Suprapubic skin (tissue), 4 donors: Measurements from ENCODE around the gene GSG1. TPM values are rescaled to one million over a fixed set of nuclear protein-coding genes. Genes with fewer than 3 reads are reported as not detected.

Experiments
- DNase-seq, 2 donors: peaks; one replicate each; pipeline ENCODE4 v3.0.0-alpha.2; 2019; ENCODE audit warnings: low spot score in 2 of 2
- H3K27ac ChIP-seq: fragments of 200-600 bp; sonication (generic); one replicate; pipeline ENCODE4 v1.5.1; 2019
- H3K27me3 ChIP-seq: fragments of 200-600 bp; sonication (generic); one replicate; pipeline ENCODE4 v1.5.1; 2019
- H3K36me3 ChIP-seq: fragments of 200-600 bp; sonication (generic); one replicate; pipeline ENCODE4 v1.5.1; 2019
- H3K4me1 ChIP-seq: fragments of 200-600 bp; sonication (generic); one replicate; pipeline ENCODE4 v1.5.1; 2019
- H3K4me3 ChIP-seq: fragments of 200-600 bp; sonication (generic); one replicate; pipeline ENCODE4 v1.5.1; 2019; ENCODE audit warnings: mild to moderate bottlenecking
- H3K9me3 ChIP-seq: fragments of 200-600 bp; sonication (generic); one replicate; pipeline ENCODE4 v1.5.1; 2019
- CTCF ChIP-seq, 2 donors: fragments of 200-600 bp in 1 of 2; fragments of 450-650 bp in 1 of 2; sonication (generic) in 1 of 2; IDR thresholded peaks; one replicate each; pipeline ENCODE4 v1.5.1; 2016 to 2019; ENCODE audit warnings: antibody characterized with exemption in 2 of 2, mild to moderate bottlenecking in 1 of 2, moderate library complexity in 1 of 2
- EP300 ChIP-seq: sonication (generic); formaldehyde crosslinking; IDR thresholded peaks from one replicate; pipeline ENCODE4 v1.6.1; 2017; ENCODE audit warnings: antibody characterized with exemption
- POLR2A ChIP-seq, 2 donors: fragments of 450-650 bp; IDR thresholded peaks; one replicate each; pipeline ENCODE4 v1.6.1; 2017; ENCODE audit warnings: antibody characterized with exemption in 2 of 2, mild to moderate bottlenecking in 2 of 2, moderate library complexity in 2 of 2
- POLR2AphosphoS5 ChIP-seq, 3 donors: sonication (generic); formaldehyde crosslinking; IDR thresholded peaks; one replicate each; pipeline ENCODE4 v1.6.1; 2017; ENCODE audit warnings: antibody characterized with exemption in 3 of 3
- WGBS: methylation state at CpG from one replicate; pipeline ENCODE4 v1.1.5; 2018; 5-methylcytosine and 5-hydroxymethylcytosine counted together
- total RNA-seq, 4 donors: library from RNA; depleted of rRNA; stranded (reverse); fragments of >200 nt; gene quantifications; one replicate each; pipeline ENCODE4 v1.1.0, GENCODE V29; 2016

The GSG1 gene
- total RNA-seq, 4 donors from 2014 or later = not detected

GRCh38 chr12:13075786-13076570 is 27.5 kb downstream of the GSG1 start:
- DNase-seq = no peak

GRCh38 chr12:13075118-13075480 is 28.4 kb downstream of the GSG1 start:
- Histone ChIP-seq H3K9me3 (no peaks in the 10 kb centered on the region), H3K27ac (no peak overlapping the region)
- TF ChIP-seq CTCF (IDR thresholded peaks at IDR 0.05) (no peak), POLR2AphosphoS5 (IDR thresholded peaks at IDR 0.05) (no peak), POLR2A (IDR thresholded peaks at IDR 0.05) (no peak), EP300 (no peak)

More at GRCh38 chr12:13075786-13076570, 27.5 kb downstream of the GSG1 start:
- 83% methylated on average over 10 of the region's 12 CpGs for WGBS
- Histone ChIP-seq H3K4me1 (no peaks in the 10 kb centered on the region), H3K9me3 (no peaks in the 10 kb centered on the region), H3K36me3 (peaks cover 28% of the 10 kb centered on the region), H3K27me3 (no peaks in the 10 kb centered on the region), H3K4me3 (no peak overlapping the region), H3K27ac (no peak overlapping the region)
- TF ChIP-seq CTCF (IDR thresholded peaks at IDR 0.05) (no peak), POLR2AphosphoS5 (IDR thresholded peaks at IDR 0.05) (no peak), POLR2A (IDR thresholded peaks at IDR 0.05) (no peak), EP300 (no peak)

DNA sequence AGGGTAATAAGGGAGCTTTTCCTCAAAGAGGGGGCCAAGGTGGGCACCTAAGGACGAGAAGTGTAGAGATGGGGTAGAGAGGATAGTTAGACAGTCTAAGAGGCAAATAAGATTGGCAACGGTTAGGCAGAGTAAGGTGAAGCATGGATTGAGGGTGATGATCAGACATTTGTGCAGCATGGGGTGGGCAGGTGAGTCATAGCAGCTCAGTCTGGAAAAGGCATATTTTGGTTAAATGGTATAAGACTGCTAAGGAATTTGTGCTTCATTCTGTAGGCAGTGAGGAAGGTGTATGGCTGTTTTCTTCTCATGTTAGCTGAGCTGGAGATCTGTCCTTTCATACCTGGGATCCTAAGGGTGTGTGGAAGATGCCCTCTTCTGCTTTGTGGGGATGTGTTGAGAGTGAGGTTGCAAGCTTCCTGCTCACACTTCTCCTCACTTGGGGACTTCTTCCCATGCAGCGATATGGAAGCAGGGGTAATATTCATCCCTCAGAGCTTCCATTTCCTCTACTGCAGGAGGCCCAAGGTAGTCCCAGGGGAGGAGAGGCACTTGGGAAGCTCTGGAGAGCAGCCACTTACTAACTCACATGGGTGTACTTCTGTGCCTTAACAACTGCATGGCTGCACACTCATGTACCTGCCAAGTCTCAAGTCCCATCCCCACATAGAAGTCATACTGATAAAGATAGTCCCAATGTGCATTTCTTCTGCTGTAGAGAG is 28.9 kb downstream of the GSG1 start:
- TF ChIP-seq POLR2A (IDR thresholded peaks at IDR 0.05) = no peak
- no peak for TF ChIP-seq CTCF (IDR thresholded peaks at IDR 0.05)
- WGBS = 91% methylated on average over 3 of the region's 3 CpGs
- no peaks in the 10 kb centered on the region for H3K27me3 ChIP-seq
- H3K27ac ChIP-seq = no peak overlapping the region
- no peak overlapping the region for H3K4me3 ChIP-seq
- no peak for DNase-seq
- no peaks in the 10 kb centered on the region for H3K4me1 ChIP-seq
- H3K9me3 ChIP-seq = no peaks in the 10 kb centered on the region
- peaks cover 24% of the 10 kb centered on the region for H3K36me3 ChIP-seq

More at GRCh38 chr12:13075118-13075480, 28.4 kb downstream of the GSG1 start:
- Histone ChIP-seq H3K4me3 (no peak overlapping the region), H3K4me1 (no peaks in the 10 kb centered on the region), H3K36me3 (peaks cover 26% of the 10 kb centered on the region), H3K27me3 (no peaks in the 10 kb centered on the region)
- no peak for DNase-seq

GRCh38 chr12:13073173-13073572 is 30.3 kb downstream of the GSG1 start:
- no peak for TF ChIP-seq EP300
- no peak for TF ChIP-seq CTCF (IDR thresholded peaks at IDR 0.05)
- TF ChIP-seq POLR2A (IDR thresholded peaks at IDR 0.05) = no peak
- no peak for TF ChIP-seq POLR2AphosphoS5 (IDR thresholded peaks at IDR 0.05)
- peaks cover 28% of the 10 kb centered on the region for H3K36me3 ChIP-seq
- DNase-seq = no peak
- H3K9me3 ChIP-seq = no peaks in the 10 kb centered on the region
- no peak overlapping the region for H3K4me3 ChIP-seq
- H3K27me3 ChIP-seq = no peaks in the 10 kb centered on the region
- 90% methylated on average over 3 of the region's 3 CpGs for WGBS
- no peak overlapping the region for H3K27ac ChIP-seq
- H3K4me1 ChIP-seq = no peaks in the 10 kb centered on the region
